ENCODE data around the gene RASGRF1. TPM values are rescaled to one million over a fixed set of nuclear protein-coding genes. Genes with fewer than 3 reads are reported as not detected.
A peak's percentile ranks its signal among the peaks of the same experiment; 100 is the strongest.

Gene RASGRF1
- total RNA-seq, 1 experiment from 2014 or later = not detected

GRCh38 chr15:79130535-79131130 is 40.1 kb upstream of the RASGRF1 start:
- H3K27ac ChIP-seq (ENCODE audit: low read length) = no peak overlapping the region
- H3K9ac ChIP-seq (ENCODE audit: low read length) = no peak overlapping the region
- H3K4me2 ChIP-seq (ENCODE audit: low read length) = no peak overlapping the region
- peak; percentile 43; the same call in 1 of the 2 replicates for TF ChIP-seq CTCF (conservative IDR thresholded peaks at IDR 0.05; ENCODE audit: low read depth, low read length)
- TF ChIP-seq EZH2phosphoT487 (IDR thresholded peaks at IDR 0.05; ENCODE audit: borderline replicate concordance, low read length) = no peak
- peaks cover 35% of the 10 kb centered on the region for H3K27me3 ChIP-seq (ENCODE audit: low read length)
- no peaks in the 10 kb centered on the region for H3K4me1 ChIP-seq (ENCODE audit: insufficient read depth, low read length)
- H3K9me2 ChIP-seq (replicated peaks; ENCODE audit: low read length) = 0 out of 2 replicates have a peak, but pooled peaks cover 4% of the 10 kb centered on the region
- ChIA-PET POLR2A (ENCODE audit: unreplicated experiment) (no interaction called here), CTCF (interaction anchor here (0.6 kb wide), 1 partner anchor 53 kb away, joined by 8 read pairs; no protein-coding TSS in a partner anchor)
- H3K79me2 ChIP-seq (ENCODE audit: low read length) = no peaks in the 10 kb centered on the region
- no peak overlapping the region for H2AFZ ChIP-seq (ENCODE audit: low read length)
- intact Hi-C loops (cut with micrococcal nuclease) = loop anchor here (1.0 kb wide), 1 partner anchor 54 kb away; no protein-coding TSS in a partner anchor
- ATAC-seq (no peak), DNase-seq (peak; percentile 20)
- no peak overlapping the region for H3K4me3 ChIP-seq (ENCODE audit: low read length)
- BruUV-seq (replicated peaks) = no TSS peak
- H3F3A ChIP-seq (ENCODE audit: low read length, unreplicated experiment) = no peaks in the 10 kb centered on the region
- no peaks in the 10 kb centered on the region for H3K36me3 ChIP-seq (ENCODE audit: low read depth, low read length)
- H4K20me1 ChIP-seq (ENCODE audit: low read length) = no peaks in the 10 kb centered on the region
- no peaks in the 10 kb centered on the region; the same call in 1 of the 2 replicates for H3K9me3 ChIP-seq (ENCODE audit: low read length)

DNA sequence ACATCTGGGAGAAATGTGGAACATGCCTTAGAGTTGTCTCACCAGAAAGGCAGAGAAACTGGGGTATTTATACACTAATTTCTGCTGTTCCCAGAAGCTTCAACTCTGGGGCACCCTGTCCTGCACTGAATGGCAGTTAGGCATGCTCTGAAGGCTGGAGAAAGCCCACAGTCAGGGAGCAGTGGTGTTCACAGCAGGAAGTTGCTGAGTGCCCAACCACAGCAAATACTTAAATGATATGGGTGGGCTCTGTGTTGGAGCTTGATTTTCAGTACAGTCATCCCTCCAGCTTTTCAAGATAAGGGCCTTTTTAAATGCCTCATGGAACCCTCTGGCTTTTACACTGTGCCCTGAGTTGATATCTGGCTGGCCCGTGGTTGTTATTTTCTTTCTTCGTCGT is 38.7 kb upstream of the RASGRF1 start:
- peaks cover 28% of the 10 kb centered on the region for H3K27me3 ChIP-seq (ENCODE audit: low read length)
- H3K9ac ChIP-seq (ENCODE audit: low read length) = no peak overlapping the region
- no TSS peak for BruUV-seq (replicated peaks)
- no peak overlapping the region for H3K27ac ChIP-seq (ENCODE audit: low read length)
- no peak for DNase-seq
- 0 out of 2 replicates have a peak, but pooled peaks cover 4% of the 10 kb centered on the region for H3K9me2 ChIP-seq (replicated peaks; ENCODE audit: low read length)
- TF ChIP-seq EZH2 (IDR thresholded peaks at IDR 0.05; ENCODE audit: low read length, unreplicated experiment) (no peak), EZH2phosphoT487 (IDR thresholded peaks at IDR 0.05; ENCODE audit: borderline replicate concordance, low read length) (no peak), CTCF (conservative IDR thresholded peaks at IDR 0.05; ENCODE audit: low read depth, low read length) (no peak)
- H3F3A ChIP-seq (ENCODE audit: low read length, unreplicated experiment) = no peaks in the 10 kb centered on the region
- H3K4me2 ChIP-seq (ENCODE audit: low read length) = no peak overlapping the region
- H3K4me1 ChIP-seq (ENCODE audit: insufficient read depth, low read length) = no peaks in the 10 kb centered on the region
- intact Hi-C loops (cut with micrococcal nuclease) = no loop called here
- H3K4me3 ChIP-seq (ENCODE audit: low read length) = no peak overlapping the region
- ChIA-PET POLR2A (ENCODE audit: unreplicated experiment) (no interaction called here), CTCF (no interaction called here)
- no peaks in the 10 kb centered on the region for H4K20me1 ChIP-seq (ENCODE audit: low read length)
- H3K36me3 ChIP-seq (ENCODE audit: low read depth, low read length) = no peaks in the 10 kb centered on the region
- no peak overlapping the region for H2AFZ ChIP-seq (ENCODE audit: low read length)
- no peaks in the 10 kb centered on the region for H3K79me2 ChIP-seq (ENCODE audit: low read length)
- no peaks in the 10 kb centered on the region; the same call in 1 of the 2 replicates for H3K9me3 ChIP-seq (ENCODE audit: low read length)
- no peak for ATAC-seq

- no peak for TF ChIP-seq EZH2phosphoT487 (IDR thresholded peaks at IDR 0.05; ENCODE audit: borderline replicate concordance, low read length)
- TF ChIP-seq CTCF (conservative IDR thresholded peaks at IDR 0.05; ENCODE audit: low read depth, low read length) = no peak
- TF ChIP-seq EZH2 (IDR thresholded peaks at IDR 0.05; ENCODE audit: low read length, unreplicated experiment) = no peak
- H2AFZ ChIP-seq (ENCODE audit: low read length) = no peak overlapping the region
- ChIA-PET CTCF (no interaction called here), POLR2A (ENCODE audit: unreplicated experiment) (no interaction called here)
- intact Hi-C loops (cut with micrococcal nuclease) = no loop called here
- no peak overlapping the region for H3K4me2 ChIP-seq (ENCODE audit: low read length)
- no peak overlapping the region for H3K27ac ChIP-seq (ENCODE audit: low read length)
- no peak for ATAC-seq
- no TSS peak for BruUV-seq (replicated peaks)
- peaks cover 26% of the 10 kb centered on the region for H3K27me3 ChIP-seq (ENCODE audit: low read length)
- H3F3A ChIP-seq (ENCODE audit: low read length, unreplicated experiment) = no peaks in the 10 kb centered on the region
- no peaks in the 10 kb centered on the region for H4K20me1 ChIP-seq (ENCODE audit: low read length)
- H3K36me3 ChIP-seq (ENCODE audit: low read depth, low read length) = no peaks in the 10 kb centered on the region
- no peak overlapping the region for H3K9ac ChIP-seq (ENCODE audit: low read length)
- no peaks in the 10 kb centered on the region; the same call in 1 of the 2 replicates for H3K9me3 ChIP-seq (ENCODE audit: low read length)
- H3K4me1 ChIP-seq (ENCODE audit: insufficient read depth, low read length) = no peaks in the 10 kb centered on the region
- H3K79me2 ChIP-seq (ENCODE audit: low read length) = no peaks in the 10 kb centered on the region
- no peak for DNase-seq
- 0 out of 2 replicates have a peak, but pooled peaks cover 4% of the 10 kb centered on the region for H3K9me2 ChIP-seq (replicated peaks; ENCODE audit: low read length)
- no peak overlapping the region for H3K4me3 ChIP-seq (ENCODE audit: low read length)
Observed at GRCh38 chr15:79128556-79128955, 38.0 kb upstream of the RASGRF1 start.
